Measurements from ENCODE around the gene ENC1.

- TF ChIP-seq CTCF (IDR thresholded peaks at IDR 0.05) (no peak), POLR2A (IDR thresholded peaks at IDR 0.05) (no peak)
Observed at GRCh38 chr5:74623748-74624408, 16.6 kb downstream of the ENC1 start.
